ENCODE results near the gene ARSG. TPM values are rescaled to one million over a fixed set of nuclear protein-coding genes. Genes with fewer than 3 reads are reported as not detected.
"Not testable (repeated sequence)": the region's sequence is repeated elsewhere in the genome, so short reads cannot be mapped to it uniquely, and the experiment has no call there.

ARSG gene
- polyA plus RNA-seq, 4 donors, result 0.81 to 1.6 (median 1.3) TPM; not detected in 1

DNA sequence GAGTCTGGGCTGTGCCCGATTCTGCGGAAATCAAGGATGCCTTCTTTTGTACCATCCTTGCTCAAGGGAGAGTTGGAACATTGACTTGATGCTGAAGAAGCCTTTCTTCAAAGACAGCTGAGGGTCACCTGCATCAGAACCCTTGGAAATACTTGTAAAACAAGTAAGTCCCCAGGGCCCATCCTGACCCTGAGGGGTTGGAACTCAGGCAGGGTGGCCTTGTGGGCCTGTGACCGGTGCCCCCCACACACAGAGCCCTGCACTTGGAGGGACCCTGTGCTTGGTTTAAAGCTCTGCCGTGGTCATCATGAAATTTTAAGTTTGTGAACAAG is 109.1 kb downstream of the ARSG start:
- Histone ChIP-seq H3K27ac (ENCODE audit: low read depth in 1 of 3, low read length in 2 of 3) (peak overlapping the region in 1 of 3 donors; percentile 10), H3K36me3 (ENCODE audit: control insufficient read depth in 3 of 3, insufficient read depth in 2 of 3, low read depth in 1 of 3, low read length in 3 of 3) (no peaks in the 10 kb centered on the region), H3K27me3 (ENCODE audit: control insufficient read depth in 3 of 3, insufficient read depth in 3 of 3, low read length in 3 of 3) (no peaks in the 10 kb centered on the region), H3K4me3 (ENCODE audit: low read depth in 1 of 3, low read length in 3 of 3) (no peak overlapping the region), H3K9me3 (ENCODE audit: control insufficient read depth in 2 of 2, insufficient read depth in 1 of 2, low read depth in 1 of 2, low read length in 1 of 2) (peaks cover 0 to under 1% of the 10 kb centered on the region in 2 donors), H3K4me1 (ENCODE audit: control insufficient read depth in 3 of 3, insufficient read depth in 2 of 3, low read depth in 1 of 3, low read length in 2 of 3) (no peaks in the 10 kb centered on the region)
- WGBS, 3 donors, result 85 to 91% (median 90%) methylated on average over 4 of the region's 4 CpGs
- no peak for DNase-seq
- no peak for FAIRE-seq

GRCh38 chr17:68401288-68401687 is 110.0 kb downstream of the ARSG start:
- H3K4me3 ChIP-seq (ENCODE audit: low read depth in 1 of 3, low read length in 3 of 3), result no peak overlapping the region
- FAIRE-seq (no peak), DNase-seq (no peak)
- 91 to 92% (median 92%) methylated on average over 7 of the region's 7 CpGs for WGBS, 3 donors
- H3K36me3 ChIP-seq (ENCODE audit: control insufficient read depth in 3 of 3, insufficient read depth in 2 of 3, low read depth in 1 of 3, low read length in 3 of 3), result no peaks in the 10 kb centered on the region
- H3K4me1 ChIP-seq (ENCODE audit: control insufficient read depth in 3 of 3, insufficient read depth in 2 of 3, low read depth in 1 of 3, low read length in 2 of 3), result no peaks in the 10 kb centered on the region
- no peak overlapping the region for H3K27ac ChIP-seq (ENCODE audit: low read depth in 1 of 3, low read length in 2 of 3)
- H3K27me3 ChIP-seq (ENCODE audit: control insufficient read depth in 3 of 3, insufficient read depth in 3 of 3, low read length in 3 of 3), result no peaks in the 10 kb centered on the region
- H3K9me3 ChIP-seq (ENCODE audit: control insufficient read depth in 2 of 2, insufficient read depth in 1 of 2, low read depth in 1 of 2, low read length in 1 of 2), result no peaks in the 10 kb centered on the region

- no peaks in the 10 kb centered on the region for H3K27me3 ChIP-seq (ENCODE audit: control insufficient read depth in 3 of 3, insufficient read depth in 3 of 3, low read length in 3 of 3)
- DNase-seq, result no peak
Observed at GRCh38 chr17:68403122-68403521, 111.8 kb downstream of the ARSG start.

DNA sequence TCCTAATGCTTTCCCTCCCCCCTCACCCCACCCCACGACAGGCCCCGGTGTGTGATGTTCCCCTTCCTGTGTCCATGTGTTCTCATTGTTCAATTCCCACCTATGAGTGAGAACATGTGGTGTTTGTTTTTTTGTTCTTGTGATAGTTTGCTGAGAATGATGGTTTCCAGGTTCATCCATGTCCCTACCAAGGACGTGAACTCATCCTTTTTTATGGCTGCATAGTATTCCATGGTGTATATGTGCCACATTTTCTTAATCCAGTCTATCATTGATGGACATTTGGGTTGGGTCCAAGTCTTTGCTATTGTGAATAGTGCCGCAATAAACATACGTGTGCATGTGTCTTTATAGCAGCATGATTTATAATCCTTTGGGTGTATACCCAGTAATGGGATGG is 112.5 kb downstream of the ARSG start:
- H3K27ac ChIP-seq (ENCODE audit: low read depth in 1 of 3, low read length in 2 of 3); H3K36me3 ChIP-seq (ENCODE audit: control insufficient read depth in 3 of 3, insufficient read depth in 2 of 3, low read depth in 1 of 3, low read length in 3 of 3); H3K4me1 ChIP-seq (ENCODE audit: control insufficient read depth in 3 of 3, insufficient read depth in 2 of 3, low read depth in 1 of 3, low read length in 2 of 3); FAIRE-seq; DNase-seq; H3K4me3 ChIP-seq (ENCODE audit: low read depth in 1 of 3, low read length in 3 of 3); H3K27me3 ChIP-seq (ENCODE audit: control insufficient read depth in 3 of 3, insufficient read depth in 3 of 3, low read length in 3 of 3); H3K9me3 ChIP-seq (ENCODE audit: control insufficient read depth in 2 of 2, insufficient read depth in 1 of 2, low read depth in 1 of 2, low read length in 1 of 2): not testable (repeated sequence)
- WGBS, 3 donors, result 90 to 93% (median 91%) methylated on average over 1 to 5 of the region's 5 CpGs

More at GRCh38 chr17:68403122-68403521, 111.8 kb downstream of the ARSG start:
- Histone ChIP-seq H3K36me3 (ENCODE audit: control insufficient read depth in 3 of 3, insufficient read depth in 2 of 3, low read depth in 1 of 3, low read length in 3 of 3) (no peaks in the 10 kb centered on the region), H3K9me3 (ENCODE audit: control insufficient read depth in 2 of 2, insufficient read depth in 1 of 2, low read depth in 1 of 2, low read length in 1 of 2) (no peaks in the 10 kb centered on the region), H3K27ac (ENCODE audit: low read depth in 1 of 3, low read length in 2 of 3) (no peak overlapping the region), H3K4me3 (ENCODE audit: low read depth in 1 of 3, low read length in 3 of 3) (no peak overlapping the region), H3K4me1 (ENCODE audit: control insufficient read depth in 3 of 3, insufficient read depth in 2 of 3, low read depth in 1 of 3, low read length in 2 of 3) (no peaks in the 10 kb centered on the region)
- WGBS, 3 donors, result 88 to 93% (median 90%) methylated on average over 1 of the region's 1 CpG
- FAIRE-seq, result no peak

- not testable (repeated sequence) for H3K4me3 ChIP-seq (ENCODE audit: low read depth in 1 of 3, low read length in 3 of 3); FAIRE-seq; H3K27me3 ChIP-seq (ENCODE audit: control insufficient read depth in 3 of 3, insufficient read depth in 3 of 3, low read length in 3 of 3); H3K4me1 ChIP-seq (ENCODE audit: control insufficient read depth in 3 of 3, insufficient read depth in 2 of 3, low read depth in 1 of 3, low read length in 2 of 3); H3K36me3 ChIP-seq (ENCODE audit: control insufficient read depth in 3 of 3, insufficient read depth in 2 of 3, low read depth in 1 of 3, low read length in 3 of 3); H3K27ac ChIP-seq (ENCODE audit: low read depth in 1 of 3, low read length in 2 of 3); DNase-seq; H3K9me3 ChIP-seq (ENCODE audit: control insufficient read depth in 2 of 2, insufficient read depth in 1 of 2, low read depth in 1 of 2, low read length in 1 of 2)
- WGBS, 3 donors, result 65 to 85% (median 82%) methylated on average over 1 of the region's 1 CpG
Observed at GRCh38 chr17:68407656-68408055, 116.4 kb downstream of the ARSG start.

DNA sequence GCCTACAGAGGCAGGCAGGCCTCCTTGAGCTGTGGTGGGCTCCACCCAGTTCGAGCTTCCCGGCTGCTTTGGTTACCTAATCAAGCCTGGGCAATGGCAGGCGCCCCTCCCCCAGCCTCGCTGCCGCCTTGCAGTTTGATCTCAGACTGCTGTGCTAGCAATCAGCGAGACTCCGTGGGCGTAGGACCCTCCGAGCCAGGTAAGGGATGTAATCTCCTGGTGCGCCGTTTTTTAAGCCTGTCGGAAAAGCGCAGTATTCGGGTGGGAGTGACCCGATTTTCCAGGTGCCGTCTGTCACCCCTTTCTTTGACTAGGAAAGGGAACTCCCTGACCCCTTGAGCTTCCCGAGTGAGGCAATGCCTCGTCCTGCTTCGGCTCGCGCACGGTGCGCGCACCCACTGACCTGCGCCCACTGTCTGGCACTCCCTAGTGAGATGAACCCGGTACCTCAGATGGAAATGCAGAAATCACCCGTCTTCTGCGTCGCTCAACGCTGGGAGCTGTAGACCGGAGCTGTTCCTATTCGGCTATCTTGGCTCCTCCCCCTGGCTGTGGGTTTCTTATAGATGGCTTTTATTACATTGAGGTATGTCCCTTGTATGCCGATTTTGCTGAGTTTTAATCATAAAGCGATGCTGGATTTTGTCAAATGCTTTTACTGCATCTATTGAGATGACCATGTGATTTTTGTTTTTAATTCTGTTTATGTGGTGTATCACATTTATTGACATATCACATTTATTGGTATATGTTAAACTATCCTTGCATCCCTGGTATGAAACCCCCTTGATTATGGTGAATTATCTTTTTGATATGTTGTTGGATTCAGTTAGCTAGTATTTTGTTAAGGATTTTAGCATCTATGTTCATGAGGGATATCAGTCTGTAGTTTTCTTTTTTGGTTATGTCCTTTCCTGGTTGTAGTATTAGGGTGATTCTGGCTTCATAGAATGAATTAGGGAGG is 122.6 kb downstream of the ARSG start:
- not testable (repeated sequence) for H3K9me3 ChIP-seq (ENCODE audit: control insufficient read depth in 2 of 2, insufficient read depth in 1 of 2, low read depth in 1 of 2, low read length in 1 of 2); H3K27me3 ChIP-seq (ENCODE audit: control insufficient read depth in 3 of 3, insufficient read depth in 3 of 3, low read length in 3 of 3); H3K4me3 ChIP-seq (ENCODE audit: low read depth in 1 of 3, low read length in 3 of 3); H3K4me1 ChIP-seq (ENCODE audit: control insufficient read depth in 3 of 3, insufficient read depth in 2 of 3, low read depth in 1 of 3, low read length in 2 of 3); H3K36me3 ChIP-seq (ENCODE audit: control insufficient read depth in 3 of 3, insufficient read depth in 2 of 3, low read depth in 1 of 3, low read length in 3 of 3); FAIRE-seq; H3K27ac ChIP-seq (ENCODE audit: low read depth in 1 of 3, low read length in 2 of 3)
- 2 to 12% (median 3%) methylated on average over 21 to 33 of the region's 34 CpGs for WGBS, 3 donors
- DNase-seq, result peak; percentile 42 to 46

GRCh38 chr17:68414901-68415300 is 123.6 kb downstream of the ARSG start:
- not testable (repeated sequence) for H3K27me3 ChIP-seq (ENCODE audit: control insufficient read depth in 3 of 3, insufficient read depth in 3 of 3, low read length in 3 of 3); H3K9me3 ChIP-seq (ENCODE audit: control insufficient read depth in 2 of 2, insufficient read depth in 1 of 2, low read depth in 1 of 2, low read length in 1 of 2); H3K4me1 ChIP-seq (ENCODE audit: control insufficient read depth in 3 of 3, insufficient read depth in 2 of 3, low read depth in 1 of 3, low read length in 2 of 3); FAIRE-seq; H3K36me3 ChIP-seq (ENCODE audit: control insufficient read depth in 3 of 3, insufficient read depth in 2 of 3, low read depth in 1 of 3, low read length in 3 of 3); H3K27ac ChIP-seq (ENCODE audit: low read depth in 1 of 3, low read length in 2 of 3); H3K4me3 ChIP-seq (ENCODE audit: low read depth in 1 of 3, low read length in 3 of 3); DNase-seq

DNA sequence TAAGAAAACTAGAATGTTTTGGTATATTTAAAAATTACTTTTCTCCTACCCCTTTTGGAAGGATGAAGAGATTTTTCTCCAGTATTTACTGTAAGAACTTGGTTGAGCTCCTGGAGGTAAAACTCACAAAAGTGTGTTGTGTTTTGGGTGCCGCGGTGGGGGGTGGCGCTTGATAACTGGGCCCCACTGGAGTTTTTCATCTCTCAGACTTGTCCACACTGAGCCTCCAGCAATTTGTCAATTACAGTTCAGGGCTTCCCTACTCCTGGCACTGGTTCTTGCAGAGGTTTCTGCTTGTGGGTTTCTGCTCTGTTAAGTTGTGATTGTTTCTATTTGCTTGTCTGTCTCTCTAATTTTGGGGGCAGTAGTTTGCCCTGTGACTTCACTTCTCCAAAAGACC is 126.0 kb downstream of the ARSG start:
- FAIRE-seq (no peak), DNase-seq (no peak)
- H3K4me3 ChIP-seq (ENCODE audit: low read depth in 1 of 3, low read length in 3 of 3), result no peak overlapping the region
- H3K27ac ChIP-seq (ENCODE audit: low read depth in 1 of 3, low read length in 2 of 3), result no peak overlapping the region
- no peaks in the 10 kb centered on the region for H3K36me3 ChIP-seq (ENCODE audit: control insufficient read depth in 3 of 3, insufficient read depth in 2 of 3, low read depth in 1 of 3, low read length in 3 of 3)
- 97 to 100% (median 97%) methylated on average over 3 of the region's 3 CpGs for WGBS, 3 donors
- H3K4me1 ChIP-seq (ENCODE audit: control insufficient read depth in 3 of 3, insufficient read depth in 2 of 3, low read depth in 1 of 3, low read length in 2 of 3), result no peaks in the 10 kb centered on the region
- H3K9me3 ChIP-seq (ENCODE audit: control insufficient read depth in 2 of 2, insufficient read depth in 1 of 2, low read depth in 1 of 2, low read length in 1 of 2), result no peaks in the 10 kb centered on the region
- no peaks in the 10 kb centered on the region for H3K27me3 ChIP-seq (ENCODE audit: control insufficient read depth in 3 of 3, insufficient read depth in 3 of 3, low read length in 3 of 3)

DNA sequence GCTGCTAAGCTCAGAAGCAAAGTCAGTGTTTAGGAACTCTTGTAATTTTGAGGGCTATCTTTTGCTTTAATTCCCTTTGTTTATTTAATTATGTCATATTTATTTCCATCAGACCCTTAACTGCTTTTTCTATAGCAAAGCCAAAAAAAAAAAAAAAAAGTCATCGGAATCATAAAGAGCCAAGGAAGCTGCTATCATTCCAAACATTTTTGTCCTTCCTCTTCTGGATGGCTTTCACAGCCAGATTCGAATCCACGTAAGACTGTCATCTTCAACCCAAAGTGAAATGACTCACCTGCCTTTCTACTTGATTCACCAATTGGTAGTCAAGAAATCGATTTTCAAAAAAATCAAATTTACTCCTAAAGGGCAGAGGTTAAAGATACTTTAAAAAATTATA is 127.6 kb downstream of the ARSG start:
- FAIRE-seq (no peak), DNase-seq (no peak)
- no peaks in the 10 kb centered on the region for H3K27me3 ChIP-seq (ENCODE audit: control insufficient read depth in 3 of 3, insufficient read depth in 3 of 3, low read length in 3 of 3)
- 71 to 87% (median 85%) methylated on average over 4 of the region's 4 CpGs for WGBS, 3 donors
- H3K27ac ChIP-seq (ENCODE audit: low read depth in 1 of 3, low read length in 2 of 3), result no peak overlapping the region
- no peaks in the 10 kb centered on the region for H3K9me3 ChIP-seq (ENCODE audit: control insufficient read depth in 2 of 2, insufficient read depth in 1 of 2, low read depth in 1 of 2, low read length in 1 of 2)
- H3K4me3 ChIP-seq (ENCODE audit: low read depth in 1 of 3, low read length in 3 of 3), result no peak overlapping the region
- H3K4me1 ChIP-seq (ENCODE audit: control insufficient read depth in 3 of 3, insufficient read depth in 2 of 3, low read depth in 1 of 3, low read length in 2 of 3), result no peaks in the 10 kb centered on the region
- peaks cover 0 to 3% (median 0%) of the 10 kb centered on the region in 3 donors for H3K36me3 ChIP-seq (ENCODE audit: control insufficient read depth in 3 of 3, insufficient read depth in 2 of 3, low read depth in 1 of 3, low read length in 3 of 3)

Measured in small intestine (tissue), 7 donors.